GM10266 (cell line): Measurements from ENCODE around the gene CHRNA4.
"Not testable (repeated sequence)": the region's sequence is repeated elsewhere in the genome, so short reads cannot be mapped to it uniquely, and the experiment has no call there.

Source experiments
- DNase-seq: peaks from one replicate; pipeline ENCODE4 v3.0.0; 2012; ENCODE audit errors: extremely low spot score
- TF ChIP-seq, protein P1 (sequence below): IDR thresholded peaks from 2 replicates; pipeline ENCODE4 v1.5.1; 2012; ENCODE audit warnings: mild to moderate bottlenecking, low read depth; ENCODE audit not compliant: control insufficient read depth, insufficient read depth; ENCODE audit errors: missing control alignments

CHRNA4 gene

DNA sequence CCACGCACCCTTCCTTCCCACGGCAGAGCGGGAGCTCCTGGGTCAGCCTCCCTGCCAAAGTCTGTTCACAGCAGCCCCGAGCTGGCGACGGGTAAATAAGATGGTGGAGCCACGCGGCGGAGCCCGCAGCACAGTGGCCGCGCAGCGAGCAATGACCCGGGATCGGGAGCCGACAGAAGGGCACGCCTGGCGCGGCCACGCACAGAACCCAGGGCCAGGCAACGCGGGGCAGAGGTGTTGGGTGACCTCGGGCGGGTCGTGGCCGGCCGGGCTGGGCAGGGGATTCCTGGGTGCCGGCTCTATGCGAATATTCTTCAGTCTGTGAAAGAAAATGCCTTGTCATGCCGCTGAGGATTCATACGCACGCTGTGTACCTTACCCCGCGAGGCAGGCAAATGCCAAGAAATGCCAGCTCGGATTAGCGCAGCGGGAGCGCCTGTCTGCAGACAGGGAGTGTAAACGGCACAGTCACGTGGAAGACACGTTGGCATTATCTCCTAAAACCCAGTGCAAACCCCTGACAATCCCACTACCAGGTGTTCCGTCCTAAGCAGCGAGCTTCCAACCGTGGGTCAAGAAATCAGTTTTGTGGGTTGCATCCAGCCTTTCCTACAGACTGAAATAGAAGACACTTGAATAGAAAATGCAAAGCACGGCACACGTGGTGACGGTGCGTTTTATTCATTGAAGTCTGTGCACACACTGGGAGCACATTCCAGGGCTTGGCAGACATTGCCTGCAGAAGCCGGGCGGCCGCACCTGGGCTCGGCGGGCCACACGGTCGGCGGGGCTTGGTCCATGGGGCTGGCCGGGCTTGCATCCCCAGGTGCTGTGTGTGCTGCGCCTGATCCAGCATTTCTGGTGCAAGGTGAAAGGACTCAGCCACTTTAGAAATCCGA is 18.3 kb downstream of the CHRNA4 start:
- no peak for DNase-seq
- TF ChIP-seq, protein P1, sequence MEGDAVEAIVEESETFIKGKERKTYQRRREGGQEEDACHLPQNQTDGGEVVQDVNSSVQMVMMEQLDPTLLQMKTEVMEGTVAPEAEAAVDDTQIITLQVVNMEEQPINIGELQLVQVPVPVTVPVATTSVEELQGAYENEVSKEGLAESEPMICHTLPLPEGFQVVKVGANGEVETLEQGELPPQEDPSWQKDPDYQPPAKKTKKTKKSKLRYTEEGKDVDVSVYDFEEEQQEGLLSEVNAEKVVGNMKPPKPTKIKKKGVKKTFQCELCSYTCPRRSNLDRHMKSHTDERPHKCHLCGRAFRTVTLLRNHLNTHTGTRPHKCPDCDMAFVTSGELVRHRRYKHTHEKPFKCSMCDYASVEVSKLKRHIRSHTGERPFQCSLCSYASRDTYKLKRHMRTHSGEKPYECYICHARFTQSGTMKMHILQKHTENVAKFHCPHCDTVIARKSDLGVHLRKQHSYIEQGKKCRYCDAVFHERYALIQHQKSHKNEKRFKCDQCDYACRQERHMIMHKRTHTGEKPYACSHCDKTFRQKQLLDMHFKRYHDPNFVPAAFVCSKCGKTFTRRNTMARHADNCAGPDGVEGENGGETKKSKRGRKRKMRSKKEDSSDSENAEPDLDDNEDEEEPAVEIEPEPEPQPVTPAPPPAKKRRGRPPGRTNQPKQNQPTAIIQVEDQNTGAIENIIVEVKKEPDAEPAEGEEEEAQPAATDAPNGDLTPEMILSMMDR: no peak

DNA sequence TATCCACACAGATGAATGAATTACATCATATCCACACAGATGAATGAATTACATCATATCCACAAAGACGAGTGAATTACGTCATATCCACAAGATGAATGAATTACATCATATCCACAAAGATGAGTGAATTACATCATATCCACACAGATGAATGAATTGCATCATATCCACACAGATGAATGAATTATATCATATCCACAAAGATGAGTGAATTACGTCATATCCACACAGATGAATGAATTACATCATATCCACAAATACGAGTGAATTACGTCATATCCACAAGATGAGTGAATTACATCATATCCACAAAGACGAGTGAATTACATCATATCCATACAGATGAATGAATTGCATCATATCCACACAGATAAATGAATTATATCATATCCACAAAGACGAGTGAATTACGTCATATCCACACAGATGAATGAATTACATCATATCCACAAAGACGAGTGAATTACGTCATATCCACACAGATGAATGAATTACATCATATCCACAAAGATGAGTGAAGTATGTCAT is 20.9 kb downstream of the CHRNA4 start:
- not testable (repeated sequence) for DNase-seq

DNA sequence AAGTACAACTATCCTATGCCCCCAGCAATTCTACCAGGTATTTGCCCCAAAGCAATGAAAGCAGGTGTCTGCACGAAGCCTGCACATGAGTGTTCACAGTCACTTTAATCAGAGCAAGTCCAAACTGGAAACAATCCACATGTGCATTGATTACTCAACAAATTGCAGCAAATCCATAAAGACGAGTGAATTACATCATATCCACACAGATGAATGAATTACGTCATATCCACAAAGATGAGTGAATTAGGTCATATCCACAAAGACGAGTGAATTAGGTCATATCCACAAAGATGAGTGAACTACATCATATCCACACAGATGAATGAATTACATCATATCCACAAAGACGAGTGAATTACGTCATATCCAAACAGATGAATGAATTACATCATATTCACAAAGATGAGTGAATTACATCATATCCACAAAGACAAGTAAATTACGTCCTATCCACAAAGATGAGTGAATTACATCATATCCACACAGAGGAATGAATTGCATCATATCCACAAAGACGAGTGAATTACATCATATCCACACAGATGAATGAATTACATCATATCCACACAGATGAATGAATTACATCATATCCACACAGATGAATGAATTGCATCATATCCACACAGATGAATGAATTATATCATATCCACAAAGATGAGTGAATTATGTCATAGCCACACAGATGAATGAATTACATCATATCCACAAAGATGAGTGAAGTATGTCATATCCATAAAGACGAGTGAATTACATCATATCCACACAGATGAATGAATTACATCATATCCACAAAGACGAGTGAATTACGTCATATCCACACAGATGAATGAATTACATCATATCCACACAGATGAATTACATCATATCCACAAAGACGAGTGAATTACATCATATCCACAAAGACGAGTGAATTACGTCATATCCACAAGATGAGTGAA is 21.7 kb downstream of the CHRNA4 start:
- DNase-seq: not testable (repeated sequence)

DNA sequence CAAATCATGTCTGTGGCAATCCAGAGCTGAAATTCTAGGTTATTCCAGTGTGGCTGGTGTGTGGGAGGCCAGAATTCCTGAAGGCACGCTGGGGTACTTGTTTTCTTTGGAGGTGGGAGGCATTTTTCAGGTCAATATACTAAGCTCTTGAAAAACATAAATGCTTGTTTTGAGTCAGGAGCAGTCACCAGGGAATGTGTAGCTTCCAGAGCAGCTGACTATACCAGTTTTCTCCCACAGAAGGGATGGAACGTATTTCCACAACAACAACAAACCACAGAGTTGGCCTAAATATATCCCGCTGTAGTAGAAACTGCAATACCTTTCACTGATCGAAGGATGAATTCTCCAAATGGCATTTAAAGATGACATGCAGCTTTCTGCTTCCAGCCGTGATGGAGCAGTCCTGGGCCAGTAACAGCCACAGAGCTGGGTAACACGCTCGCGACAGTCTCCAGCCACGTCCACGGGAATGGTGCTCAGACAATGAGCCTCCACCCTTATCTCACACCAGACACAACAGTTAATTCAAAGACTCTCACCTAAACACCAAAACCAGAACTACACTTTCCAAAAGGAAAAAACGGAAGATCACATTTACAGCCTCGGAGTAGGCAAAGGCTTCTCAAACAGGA is 23.2 kb downstream of the CHRNA4 start:
- TF ChIP-seq, protein P1: no peak
- no peak for DNase-seq

DNA sequence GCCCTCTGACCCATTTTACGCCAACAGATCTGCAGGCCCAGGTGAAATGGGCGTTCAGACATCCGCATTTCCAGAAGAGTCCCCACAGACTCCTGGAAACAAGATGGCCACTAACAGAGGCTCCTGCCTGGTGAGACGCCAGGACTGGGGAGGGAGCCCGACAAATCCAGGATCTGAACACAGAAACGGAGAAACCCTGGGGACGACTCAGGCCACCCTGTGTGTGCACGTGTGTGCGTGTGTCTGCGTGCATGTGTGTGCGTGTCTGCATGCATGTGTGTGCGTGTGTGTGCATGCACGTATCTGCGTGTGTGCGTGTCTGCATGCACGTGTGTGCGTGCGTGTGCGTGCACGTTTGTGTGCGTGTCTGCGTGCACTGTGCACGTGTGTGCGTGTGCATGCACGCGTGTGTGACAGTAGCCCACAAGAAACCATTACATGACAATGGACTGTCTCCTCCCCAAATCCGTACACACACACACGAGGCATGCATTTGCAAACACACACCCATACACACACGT is 24.9 kb downstream of the CHRNA4 start:
- TF ChIP-seq, protein P1: no peak
- DNase-seq: no peak

DNA sequence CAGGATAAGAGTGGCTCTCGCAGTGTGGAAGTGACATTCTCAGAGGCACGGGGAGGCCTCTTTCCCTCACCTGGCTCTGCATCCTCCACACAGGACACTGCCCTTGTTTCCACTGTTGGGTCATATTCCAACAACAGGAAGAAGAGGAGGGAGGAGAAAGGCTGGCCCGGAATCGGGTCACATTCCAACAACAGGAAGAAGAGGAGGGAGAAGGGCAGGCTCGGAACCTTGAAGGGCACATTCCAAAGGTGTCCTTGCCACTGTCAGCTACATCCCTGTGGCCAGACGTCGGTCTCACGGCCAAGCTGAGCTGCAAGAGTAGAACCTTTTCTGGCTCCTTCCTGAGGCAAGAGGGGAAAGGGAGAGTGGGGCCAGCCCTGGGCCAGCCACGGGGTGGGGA is 25.4 kb downstream of the CHRNA4 start:
- TF ChIP-seq, protein P1: no peak
- no peak for DNase-seq

DNA sequence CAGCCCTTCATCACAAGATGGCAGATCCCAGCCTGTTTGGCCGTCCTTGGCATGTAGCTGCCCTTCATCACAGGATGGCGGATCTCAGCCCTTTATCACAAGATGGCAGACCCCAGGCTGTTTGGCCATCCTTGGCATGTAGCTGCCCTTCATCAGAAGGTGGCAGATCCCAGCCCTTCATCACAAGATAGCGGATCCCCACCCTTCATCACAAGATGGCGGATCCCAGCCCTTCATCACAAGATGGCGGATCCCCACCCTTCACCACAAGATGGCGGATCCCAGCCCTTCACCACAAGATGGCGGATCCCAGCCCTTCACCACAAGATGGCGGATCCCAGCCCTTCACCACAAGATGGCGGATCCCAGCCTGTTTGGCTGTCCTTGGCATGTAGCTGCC is 26.1 kb downstream of the CHRNA4 start:
- DNase-seq: not testable (repeated sequence)

DNA sequence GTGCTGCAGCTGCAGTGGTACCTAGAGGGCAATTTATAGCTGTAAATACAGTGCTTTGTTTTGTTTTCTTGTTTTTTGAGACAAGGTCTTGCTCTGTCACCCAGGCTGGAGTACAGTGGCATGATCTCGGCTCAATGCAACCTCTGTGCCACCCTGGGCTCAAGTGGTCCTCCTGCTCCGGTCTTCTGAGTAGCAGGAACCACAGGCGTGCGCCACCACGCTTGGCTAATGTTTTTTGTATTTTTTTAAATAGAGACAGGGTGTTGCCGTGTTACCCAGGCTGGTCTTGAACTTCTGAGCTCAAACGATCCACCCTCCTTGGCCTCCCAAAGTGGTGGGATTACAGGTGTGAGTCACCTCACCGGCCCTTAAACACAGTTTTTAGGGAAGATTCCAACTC is 26.8 kb downstream of the CHRNA4 start:
- TF ChIP-seq, protein P1: no peak
- no peak for DNase-seq
